Pancreas (tissue), 10 donors: ENCODE data around the gene DUSP14. TPM values are rescaled to one million over a fixed set of nuclear protein-coding genes. Genes with fewer than 3 reads are reported as not detected.
"Not testable (repeated sequence)": the region's sequence is repeated elsewhere in the genome, so short reads cannot be mapped to it uniquely, and the experiment has no call there.

Experiments
- ATAC-seq, 4 donors: fragments of 200-7000 bp; cut with Tn5 transposase; one replicate each; pipeline versions ENCODE4 v1.8.0 to v1.9.1; 2020; ENCODE audit warnings: mild to moderate bottlenecking in 4 of 4, moderate library complexity in 4 of 4
- DNase-seq, 6 donors: peaks; one replicate each; pipeline ENCODE4 v3.0.0-alpha.2; 2020
- FAIRE-seq: peaks from 2 replicates; lab custom pipeline; 2012; peaks lifted over from hg19 to GRCh38; lab: Jason Lieb, UNC
- H3K27ac ChIP-seq, 4 donors: fragments of 200-600 bp; sonication (generic); 1 replicate in 3 of 4; 2 replicates in 1 of 4; pipeline versions ENCODE4 v1.5.0 to v1.8.0; 2020
- H3K27me3 ChIP-seq, 4 donors: fragments of 200-600 bp; one replicate each; pipeline ENCODE4 v1.8.0; 2021
- H3K36me3 ChIP-seq, 3 donors: fragments of 200-600 bp; sonication (generic) in 1 of 3; one replicate each; pipeline versions ENCODE4 v1.5.0 to v1.8.0; 2020 to 2021
- H3K4me1 ChIP-seq, 3 donors: fragments of 200-600 bp; one replicate each; pipeline ENCODE4 v1.8.0; 2021
- H3K4me3 ChIP-seq, 4 donors: fragments of 200-600 bp; sonication (generic) in 2 of 4; one replicate each; pipeline versions ENCODE4 v1.5.0 to v1.8.0; 2020 to 2021
- H3K9me3 ChIP-seq, 4 donors: fragments of 200-600 bp; one replicate each; pipeline ENCODE4 v1.8.0; 2021
- CTCF ChIP-seq, 4 donors: fragments of 200-600 bp; sonication (generic) in 3 of 4; IDR thresholded peaks; one replicate each; pipeline versions ENCODE4 v1.5.0 to v1.8.0; 2021; ENCODE audit warnings: antibody characterized with exemption in 4 of 4
- WGBS, 2 donors: extraction: QIAGEN DNeasy Blood & Tissue Kit; methylation state at CpG; one replicate each; pipeline ENCODE4 v1.1.7; 2013; 5-methylcytosine and 5-hydroxymethylcytosine counted together
- intact Hi-C, 3 donors: fragments of 100-400 bp; cut with DNase I; formaldehyde crosslinking; loops; one replicate each; pipeline versions ENCODE4 v1.11.1 to v1.14.2; 2022
- polyA plus RNA-seq, 2 donors: library from polyadenylated mRNA; stranded (reverse); fragments of 200-250 nt; gene quantifications; one replicate each; pipeline ENCODE4 v1.2.3, GENCODE V29; 2013
- total RNA-seq, 6 donors: library from RNA; stranded (reverse); fragmentation: NEBNext Ultra II Directional in 4 of 6; extraction: Animal tissue kit (Norgen Biotek cat#: 25700) in 4 of 6; gene quantifications; one replicate each; pipeline versions ENCODE4 v1.2.1 to v1.2.4, GENCODE V29; 2021 to 2023
- donor health status: healthy with polysubstance abuse.
- donor health status: DM: no; HTN: no; CAD: no; lungs with moderate emphysema.
- donor health status: DM: no; HTN: no; CAD: no.
- donor health status: control.
- donor health status: control.
- donor health status: Bipolar disorder and iron deficiency.
- donor health status: DM: yes; HTN: yes; CAD: no.
- donor health status: DM: no; HTN: no; CAD: no.
- donor health status: DM: no; HTN: no; CAD: no.
- donor health status: DM: yes; HTN: yes; CAD: no.

DUSP14 gene
- total and polyA plus RNA-seq, 8 donors, result 2.7 to 6.4 (median 4.4) TPM

GRCh38 chr17:37510056-37510455, 20.4 kb downstream of the DUSP14 start:
- intact Hi-C loops, result no loop called here
- H3K4me3 ChIP-seq, result no peak overlapping the region
- no peaks in the 10 kb centered on the region for H3K9me3 ChIP-seq
- DNase-seq, result no peak
- no peak for TF ChIP-seq CTCF (IDR thresholded peaks at IDR 0.05)
- WGBS, 2 donors, result 93 to 94% methylated on average over 17 of the region's 17 CpGs
- ATAC-seq, result no peak
- FAIRE-seq, result no peak
- H3K27me3 ChIP-seq, result no peaks in the 10 kb centered on the region
- H3K27ac ChIP-seq, result no peak overlapping the region
- no peaks in the 10 kb centered on the region for H3K4me1 ChIP-seq
- H3K36me3 ChIP-seq, result peaks cover 0 to 6% (median 0%) of the 10 kb centered on the region in 3 donors

DNA sequence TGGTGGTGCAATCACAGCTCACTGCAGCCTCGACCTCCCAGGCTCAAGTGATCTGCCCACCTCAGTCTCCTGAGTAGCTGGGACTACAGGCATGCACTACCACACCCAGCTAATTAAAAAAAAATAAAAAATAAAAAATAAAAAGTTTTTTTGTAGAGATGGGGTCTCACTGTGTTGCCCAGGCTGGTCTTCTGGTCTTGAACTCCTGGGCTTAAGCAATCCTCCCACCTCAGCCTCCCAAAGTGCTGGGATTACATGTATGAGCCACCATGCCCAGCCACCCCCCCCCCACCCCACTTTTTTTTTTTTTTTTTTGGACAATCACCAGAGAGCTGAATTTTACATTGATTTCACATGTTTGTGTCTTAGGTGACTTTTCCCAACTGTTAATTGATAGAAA, 22.0 kb downstream of the DUSP14 start:
- intact Hi-C loops, ATAC-seq, H3K36me3 ChIP-seq, DNase-seq, H3K4me3 ChIP-seq, H3K27me3 ChIP-seq, H3K4me1 ChIP-seq, H3K27ac ChIP-seq, H3K9me3 ChIP-seq, FAIRE-seq: not testable (repeated sequence)
- 79 to 100% methylated on average over 1 of the region's 1 CpG for WGBS, 2 donors

DNA sequence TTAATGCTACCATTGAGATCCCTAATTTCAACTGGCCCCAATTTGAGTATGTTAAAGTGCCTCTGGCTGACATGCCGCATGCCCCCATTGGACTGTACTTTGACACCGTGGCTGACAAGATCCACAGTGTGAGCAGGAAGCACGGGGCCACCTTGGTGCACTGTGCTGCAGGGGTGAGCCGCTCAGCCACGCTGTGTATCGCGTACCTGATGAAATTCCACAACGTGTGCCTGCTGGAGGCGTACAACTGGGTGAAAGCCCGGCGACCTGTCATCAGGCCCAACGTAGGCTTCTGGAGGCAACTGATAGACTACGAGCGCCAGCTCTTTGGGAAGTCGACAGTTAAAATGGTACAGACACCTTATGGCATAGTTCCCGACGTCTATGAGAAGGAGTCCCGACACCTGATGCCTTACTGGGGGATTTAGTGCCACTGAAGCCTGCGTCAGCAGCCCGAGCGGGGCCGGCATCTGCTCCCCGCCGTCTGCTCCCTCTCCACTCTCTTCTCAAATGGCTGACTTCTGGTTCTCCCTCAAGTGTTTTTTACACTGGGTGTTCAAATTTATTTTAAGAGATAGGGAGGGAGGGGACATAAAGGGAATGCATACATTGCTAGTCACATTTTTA, 22.9 kb downstream of the DUSP14 start:
- ATAC-seq (no peak), FAIRE-seq (no peak), DNase-seq (no peak)
- intact Hi-C loops, result no loop called here
- Histone ChIP-seq H3K27ac (no peak overlapping the region), H3K36me3 (peaks cover 0 to 13% (median 0%) of the 10 kb centered on the region in 3 donors), H3K4me1 (no peaks in the 10 kb centered on the region), H3K4me3 (no peak overlapping the region), H3K27me3 (no peaks in the 10 kb centered on the region), H3K9me3 (no peaks in the 10 kb centered on the region)
- WGBS, 2 donors, result 86 to 87% methylated on average over 24 of the region's 24 CpGs
- no peak for TF ChIP-seq CTCF (IDR thresholded peaks at IDR 0.05)

DNA sequence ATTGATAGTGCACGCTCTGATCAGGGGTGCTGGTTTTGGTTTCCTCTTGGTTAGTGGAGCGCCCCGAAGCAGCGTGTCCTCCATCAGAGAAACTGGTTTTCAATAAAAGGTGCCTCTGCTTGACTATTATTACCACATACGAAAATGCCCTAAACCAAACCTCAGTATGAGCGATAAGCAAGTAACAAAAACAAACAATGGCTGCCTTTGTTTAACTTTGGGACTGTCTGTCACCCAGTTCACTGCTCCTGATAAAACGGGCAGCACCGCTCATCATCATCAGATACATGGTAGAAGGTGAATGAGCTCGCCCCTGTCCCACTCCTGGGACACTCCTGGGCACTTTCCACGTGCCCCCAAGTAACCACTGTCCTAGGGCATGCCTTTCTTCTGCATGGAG, 24.0 kb downstream of the DUSP14 start:
- intact Hi-C loops, result no loop called here
- Histone ChIP-seq H3K4me1 (no peaks in the 10 kb centered on the region), H3K9me3 (no peaks in the 10 kb centered on the region), H3K27ac (no peak overlapping the region), H3K36me3 (peaks cover 0 to 25% (median 6%) of the 10 kb centered on the region in 3 donors), H3K27me3 (no peaks in the 10 kb centered on the region), H3K4me3 (no peak overlapping the region)
- no peak for DNase-seq
- peak in 2 of 4 donors; percentile 52 to 65 for ATAC-seq
- TF ChIP-seq CTCF (IDR thresholded peaks at IDR 0.05), result no peak
- 69 to 76% methylated on average over 10 of the region's 10 CpGs for WGBS, 2 donors
- no peak for FAIRE-seq

DNA sequence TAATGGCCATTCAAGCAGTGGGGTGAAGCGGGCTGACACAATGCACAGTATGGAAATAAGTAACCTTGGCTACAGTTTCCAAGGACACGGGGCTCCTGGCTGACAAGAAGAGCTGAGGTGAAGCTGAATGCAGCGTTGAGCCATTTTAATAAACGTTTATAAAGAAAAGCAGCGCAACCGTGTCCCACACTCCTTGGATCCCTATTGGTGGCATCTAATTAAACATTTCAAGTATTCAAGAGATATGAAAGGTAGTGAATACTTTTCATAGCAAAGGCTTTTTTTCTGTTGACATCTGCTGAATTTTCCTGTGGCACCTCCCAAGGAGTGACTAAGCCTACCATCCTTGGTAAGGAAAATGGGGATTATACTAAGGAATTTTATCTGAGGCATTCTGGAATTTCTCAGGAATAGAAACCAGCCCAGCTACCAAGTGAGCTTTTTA, 26.5 kb downstream of the DUSP14 start:
- DNase-seq (no peak), ATAC-seq (peak in 1 of 4 donors; percentile 33), FAIRE-seq (no peak)
- WGBS, 2 donors, result 59 to 62% methylated on average over 6 of the region's 6 CpGs
- intact Hi-C loops, result no loop called here
- peaks cover 0 to 38% (median 15%) of the 10 kb centered on the region in 3 donors for H3K36me3 ChIP-seq
- H3K27ac ChIP-seq, result no peak overlapping the region
- no peak for TF ChIP-seq CTCF (IDR thresholded peaks at IDR 0.05)
- no peak overlapping the region for H3K4me3 ChIP-seq
- H3K4me1 ChIP-seq, result no peaks in the 10 kb centered on the region
- H3K27me3 ChIP-seq, result no peaks in the 10 kb centered on the region
- H3K9me3 ChIP-seq, result no peaks in the 10 kb centered on the region
